Panc1 (cell line): ENCODE data around the gene ARHGAP18.

Experiments used
- POLR2AphosphoS5 ChIP-seq: IDR thresholded peaks from 2 replicates; pipeline ENCODE4 v1.6.1; 2012; ENCODE audit warnings: mild to moderate bottlenecking, low read depth, low read length, moderate library complexity
- SIN3A ChIP-seq: IDR thresholded peaks from 2 replicates; pipeline ENCODE4 v1.6.1; 2012; ENCODE audit warnings: low read depth, mild to moderate bottlenecking, low read length, moderate library complexity, borderline replicate concordance; ENCODE audit not compliant: insufficient read depth
- TCF7L2 ChIP-seq: IDR thresholded peaks from 2 replicates; pipeline ENCODE4 v1.6.1; 2011; ENCODE audit warnings: mild to moderate bottlenecking, low read depth, low read length, inconsistent platforms
- TF ChIP-seq, protein P1 (sequence below): fragments of 450-650 bp; IDR thresholded peaks from 2 replicates; pipeline ENCODE4 v1.5.1; 2017; ENCODE audit warnings: mild to moderate bottlenecking
- TF ChIP-seq, protein P2 (sequence below), 2 experiments: IDR thresholded peaks; 2 replicates each; pipeline ENCODE4 v1.6.1; 2011 to 2012; ENCODE audit warnings: low read depth in 2 of 2, control low read depth in 1 of 2, low read length in 1 of 2, mild to moderate bottlenecking in 1 of 2, moderate library complexity in 1 of 2; ENCODE audit not compliant: insufficient read depth in 1 of 2

DNA sequence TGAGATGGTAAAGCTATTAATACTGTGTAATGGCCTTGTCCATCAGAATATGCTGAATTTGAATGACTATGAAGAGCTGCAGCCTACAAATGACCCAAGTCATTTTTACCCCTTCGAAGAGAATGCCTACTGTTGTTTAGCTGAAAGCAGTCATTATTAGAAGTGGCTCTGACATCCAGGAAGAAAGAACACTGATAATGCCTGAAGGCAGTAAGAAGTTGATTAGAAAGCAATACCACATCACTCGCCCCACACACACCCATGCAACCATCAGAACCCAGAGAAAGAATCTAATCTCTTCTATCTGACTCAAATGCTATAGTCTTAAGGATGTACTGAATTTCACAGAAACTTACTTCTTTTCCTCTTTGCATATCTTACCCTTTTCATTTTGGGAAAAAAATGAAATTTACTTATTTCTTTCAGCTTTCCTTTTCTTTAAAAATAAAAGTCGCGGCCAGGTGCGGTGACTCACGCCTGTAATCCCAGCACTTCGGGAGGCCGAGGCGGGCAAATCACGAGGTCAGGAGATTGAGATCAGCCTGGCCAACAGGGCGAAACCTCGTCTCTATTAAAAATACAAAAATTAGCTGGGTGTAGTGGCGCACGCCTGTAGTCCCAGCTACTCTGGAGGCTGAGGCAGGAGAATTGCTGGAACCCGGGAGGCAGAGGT is 61.0 kb downstream of the ARHGAP18 start:
- TF ChIP-seq, protein P1, sequence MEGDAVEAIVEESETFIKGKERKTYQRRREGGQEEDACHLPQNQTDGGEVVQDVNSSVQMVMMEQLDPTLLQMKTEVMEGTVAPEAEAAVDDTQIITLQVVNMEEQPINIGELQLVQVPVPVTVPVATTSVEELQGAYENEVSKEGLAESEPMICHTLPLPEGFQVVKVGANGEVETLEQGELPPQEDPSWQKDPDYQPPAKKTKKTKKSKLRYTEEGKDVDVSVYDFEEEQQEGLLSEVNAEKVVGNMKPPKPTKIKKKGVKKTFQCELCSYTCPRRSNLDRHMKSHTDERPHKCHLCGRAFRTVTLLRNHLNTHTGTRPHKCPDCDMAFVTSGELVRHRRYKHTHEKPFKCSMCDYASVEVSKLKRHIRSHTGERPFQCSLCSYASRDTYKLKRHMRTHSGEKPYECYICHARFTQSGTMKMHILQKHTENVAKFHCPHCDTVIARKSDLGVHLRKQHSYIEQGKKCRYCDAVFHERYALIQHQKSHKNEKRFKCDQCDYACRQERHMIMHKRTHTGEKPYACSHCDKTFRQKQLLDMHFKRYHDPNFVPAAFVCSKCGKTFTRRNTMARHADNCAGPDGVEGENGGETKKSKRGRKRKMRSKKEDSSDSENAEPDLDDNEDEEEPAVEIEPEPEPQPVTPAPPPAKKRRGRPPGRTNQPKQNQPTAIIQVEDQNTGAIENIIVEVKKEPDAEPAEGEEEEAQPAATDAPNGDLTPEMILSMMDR = no peak
- TF ChIP-seq POLR2AphosphoS5 = no peak
- TF ChIP-seq, protein P2, sequence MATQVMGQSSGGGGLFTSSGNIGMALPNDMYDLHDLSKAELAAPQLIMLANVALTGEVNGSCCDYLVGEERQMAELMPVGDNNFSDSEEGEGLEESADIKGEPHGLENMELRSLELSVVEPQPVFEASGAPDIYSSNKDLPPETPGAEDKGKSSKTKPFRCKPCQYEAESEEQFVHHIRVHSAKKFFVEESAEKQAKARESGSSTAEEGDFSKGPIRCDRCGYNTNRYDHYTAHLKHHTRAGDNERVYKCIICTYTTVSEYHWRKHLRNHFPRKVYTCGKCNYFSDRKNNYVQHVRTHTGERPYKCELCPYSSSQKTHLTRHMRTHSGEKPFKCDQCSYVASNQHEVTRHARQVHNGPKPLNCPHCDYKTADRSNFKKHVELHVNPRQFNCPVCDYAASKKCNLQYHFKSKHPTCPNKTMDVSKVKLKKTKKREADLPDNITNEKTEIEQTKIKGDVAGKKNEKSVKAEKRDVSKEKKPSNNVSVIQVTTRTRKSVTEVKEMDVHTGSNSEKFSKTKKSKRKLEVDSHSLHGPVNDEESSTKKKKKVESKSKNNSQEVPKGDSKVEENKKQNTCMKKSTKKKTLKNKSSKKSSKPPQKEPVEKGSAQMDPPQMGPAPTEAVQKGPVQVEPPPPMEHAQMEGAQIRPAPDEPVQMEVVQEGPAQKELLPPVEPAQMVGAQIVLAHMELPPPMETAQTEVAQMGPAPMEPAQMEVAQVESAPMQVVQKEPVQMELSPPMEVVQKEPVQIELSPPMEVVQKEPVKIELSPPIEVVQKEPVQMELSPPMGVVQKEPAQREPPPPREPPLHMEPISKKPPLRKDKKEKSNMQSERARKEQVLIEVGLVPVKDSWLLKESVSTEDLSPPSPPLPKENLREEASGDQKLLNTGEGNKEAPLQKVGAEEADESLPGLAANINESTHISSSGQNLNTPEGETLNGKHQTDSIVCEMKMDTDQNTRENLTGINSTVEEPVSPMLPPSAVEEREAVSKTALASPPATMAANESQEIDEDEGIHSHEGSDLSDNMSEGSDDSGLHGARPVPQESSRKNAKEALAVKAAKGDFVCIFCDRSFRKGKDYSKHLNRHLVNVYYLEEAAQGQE (IDR thresholded peaks at IDR 0.05; ENCODE audit: insufficient read depth in 1 of 2, low read depth in 2 of 2, low read length in 1 of 2) = no peak
- no peak for TF ChIP-seq SIN3A
- no peak for TF ChIP-seq TCF7L2
